Dermis lymphatic vessel endothelial cell (primary cell): ENCODE data around the gene USP17L18. TPM values are rescaled to one million over a fixed set of nuclear protein-coding genes. Genes with fewer than 3 reads are reported as not detected.

Experiments
- total RNA-seq: library from RNA; depleted of rRNA; stranded (reverse); fragments of >200 nt; gene quantifications from 2 replicates; pipeline ENCODE4 v1.2.1, GENCODE V29; 2014

Gene USP17L18, protein sequence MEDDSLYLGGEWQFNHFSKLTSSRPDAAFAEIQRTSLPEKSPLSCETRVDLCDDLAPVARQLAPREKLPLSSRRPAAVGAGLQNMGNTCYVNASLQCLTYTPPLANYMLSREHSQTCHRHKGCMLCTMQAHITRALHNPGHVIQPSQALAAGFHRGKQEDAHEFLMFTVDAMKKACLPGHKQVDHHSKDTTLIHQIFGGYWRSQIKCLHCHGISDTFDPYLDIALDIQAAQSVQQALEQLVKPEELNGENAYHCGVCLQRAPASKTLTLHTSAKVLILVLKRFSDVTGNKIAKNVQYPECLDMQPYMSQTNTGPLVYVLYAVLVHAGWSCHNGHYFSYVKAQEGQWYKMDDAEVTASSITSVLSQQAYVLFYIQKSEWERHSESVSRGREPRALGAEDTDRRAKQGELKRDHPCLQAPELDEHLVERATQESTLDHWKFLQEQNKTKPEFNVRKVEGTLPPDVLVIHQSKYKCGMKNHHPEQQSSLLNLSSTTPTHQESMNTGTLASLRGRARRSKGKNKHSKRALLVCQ
- total RNA-seq: not detected in 2 replicates

DNA sequence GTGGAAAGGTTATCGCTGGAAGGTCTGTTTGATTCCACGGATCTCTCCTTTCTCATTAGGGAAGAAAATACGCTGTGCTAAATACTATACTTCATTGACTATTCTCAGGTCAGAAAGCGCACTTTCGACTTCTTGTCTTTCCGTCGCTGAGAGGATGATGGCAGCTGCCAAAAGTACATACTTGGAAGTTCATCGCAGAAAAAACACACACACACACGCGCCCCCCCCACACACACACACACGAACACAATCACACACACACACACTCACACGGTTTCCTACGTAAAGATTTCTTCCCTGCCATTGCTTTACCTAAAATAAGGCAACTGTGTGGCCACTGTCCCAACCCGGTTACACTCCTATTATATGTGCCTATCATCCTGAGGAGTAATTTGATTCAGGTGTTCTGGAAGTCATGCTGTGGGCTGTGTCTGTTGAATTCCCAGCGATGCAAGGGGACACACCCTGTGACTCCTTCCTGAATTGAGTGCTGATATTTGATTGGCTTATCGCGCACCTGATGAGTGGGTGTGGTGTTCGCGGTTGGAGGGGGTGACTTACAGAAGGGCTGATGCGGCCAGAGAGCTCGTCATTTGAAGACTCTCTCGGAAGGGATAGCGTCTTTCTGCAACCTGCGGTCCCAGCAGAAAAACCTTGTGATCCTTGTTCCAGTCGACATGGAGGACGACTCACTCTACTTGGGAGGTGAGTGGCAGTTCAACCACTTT is at the start of gene USP17L18:
Gene USP17L18, plus strand, starts transcription at position 678 of the 728 bp plus-strand sequence. Its CDS starts 0 bp downstream, at position 678.

GRCh38 chr4:9210357-9210756 is 38.1 kb upstream of the USP17L18 start, which contains the start of gene USP17L10:
TSS of gene USP17L10 (plus strand) at chr4:9210657. CDS start at chr4:9210657, 0 bp downstream.

DNA sequence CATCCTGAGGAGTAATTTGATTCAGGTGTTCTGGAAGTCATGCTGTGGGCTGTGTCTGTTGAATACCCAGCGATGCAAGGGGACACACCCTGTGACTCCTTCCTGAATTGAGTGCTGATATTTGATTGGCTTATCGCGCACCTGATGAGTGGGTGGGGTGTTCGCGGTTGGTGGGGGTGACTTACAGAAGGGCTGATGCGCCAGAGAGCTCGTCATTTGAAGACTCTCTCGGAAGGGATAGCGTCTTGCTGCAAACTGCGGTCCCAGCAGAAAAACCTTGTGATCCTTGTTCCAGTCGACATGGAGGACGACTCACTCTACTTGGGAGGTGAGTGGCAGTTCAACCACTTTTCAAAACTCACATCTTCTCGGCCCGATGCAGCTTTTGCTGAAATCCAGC is 33.3 kb upstream of the USP17L18 start, which contains the start of gene USP17L11:
Gene USP17L11, plus strand, starts transcription at position 301 of the 400 bp plus-strand sequence. Its CDS starts 0 bp downstream, at position 301.

DNA sequence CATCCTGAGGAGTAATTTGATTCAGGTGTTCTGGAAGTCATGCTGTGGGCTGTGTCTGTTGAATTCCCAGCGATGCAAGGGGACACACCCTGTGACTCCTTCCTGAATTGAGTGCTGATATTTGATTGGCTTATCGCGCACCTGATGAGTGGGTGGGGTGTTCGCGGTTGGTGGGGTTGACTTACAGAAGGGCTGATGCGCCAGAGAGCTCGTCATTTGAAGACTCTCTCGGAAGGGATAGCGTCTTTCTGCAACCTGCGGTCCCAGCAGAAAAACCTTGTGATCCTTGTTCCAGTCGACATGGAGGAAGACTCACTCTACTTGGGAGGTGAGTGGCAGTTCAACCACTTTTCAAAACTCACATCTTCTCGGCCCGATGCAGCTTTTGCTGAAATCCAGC is 28.6 kb upstream of the USP17L18 start, which contains the start of gene USP17L12:
Gene USP17L12, plus strand, starts transcription at position 301 of the 400 bp plus-strand sequence. Its CDS starts 0 bp downstream, at position 301.

DNA sequence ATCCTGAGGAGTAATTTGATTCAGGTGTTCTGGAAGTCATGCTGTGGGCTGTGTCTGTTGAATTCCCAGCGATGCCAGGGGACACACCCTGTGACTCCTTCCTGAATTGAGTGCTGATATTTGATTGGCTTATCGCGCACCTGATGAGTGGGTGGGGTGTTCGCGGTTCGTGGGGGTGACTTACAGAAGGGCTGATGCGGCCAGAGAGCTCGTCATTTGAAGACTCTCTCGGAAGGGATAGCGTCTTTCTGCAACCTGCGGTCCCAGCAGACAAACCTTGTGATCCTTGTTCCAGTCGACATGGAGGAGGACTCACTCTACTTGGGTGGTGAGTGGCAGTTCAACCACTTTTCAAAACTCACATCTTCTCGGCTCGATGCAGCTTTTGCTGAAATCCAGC is 23.8 kb upstream of the USP17L18 start, which contains the start of gene USP17L13:
Gene USP17L13, plus strand, starts transcription at position 301 of the 400 bp plus-strand sequence. Its CDS starts 0 bp downstream, at position 301.

GRCh38 chr4:9234085-9234484 is 14.3 kb upstream of the USP17L18 start, which contains the start of gene USP17L15:
TSS of gene USP17L15 (plus strand) at chr4:9234385. CDS start at chr4:9234385, 0 bp downstream.

GRCh38 chr4:9243579-9243978 is 4.9 kb upstream of the USP17L18 start, which contains the start of gene USP17L17:
TSS of gene USP17L17 (plus strand) at chr4:9243879. CDS start at chr4:9243879, 0 bp downstream.

GRCh38 chr4:9253078-9253477 is 4.6 kb downstream of the USP17L18 start, which contains the start of gene USP17L19:
TSS of gene USP17L19 (plus strand) at chr4:9253378. CDS start at chr4:9253378, 0 bp downstream.

GRCh38 chr4:9257824-9258223 is 9.4 kb downstream of the USP17L18 start, which contains the start of gene USP17L20:
TSS of gene USP17L20 (plus strand) at chr4:9258124. CDS start at chr4:9258124, 0 bp downstream.

DNA sequence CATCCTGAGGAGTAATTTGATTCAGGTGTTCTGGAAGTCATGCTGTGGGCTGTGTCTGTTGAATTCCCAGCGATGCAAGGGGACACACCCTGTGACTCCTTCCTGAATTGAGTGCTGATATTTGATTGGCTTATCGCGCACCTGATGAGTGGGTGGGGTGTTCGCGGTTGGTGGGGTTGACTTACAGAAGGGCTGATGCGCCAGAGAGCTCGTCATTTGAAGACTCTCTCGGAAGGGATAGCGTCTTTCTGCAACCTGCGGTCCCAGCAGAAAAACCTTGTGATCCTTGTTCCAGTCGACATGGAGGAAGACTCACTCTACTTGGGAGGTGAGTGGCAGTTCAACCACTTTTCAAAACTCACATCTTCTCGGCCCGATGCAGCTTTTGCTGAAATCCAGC is 14.1 kb downstream of the USP17L18 start, which contains the start of gene USP17L21:
Gene USP17L21, plus strand, starts transcription at position 301 of the 400 bp plus-strand sequence. Its CDS starts 0 bp downstream, at position 301.

GRCh38 chr4:9267319-9267718 is 18.9 kb downstream of the USP17L18 start, which contains the start of gene USP17L22:
TSS of gene USP17L22 (plus strand) at chr4:9267619. CDS start at chr4:9267619, 0 bp downstream.

Other genes with a start within 250 kb of the USP17L18 start
- not detected in 2 replicates for gene FAM90A26, start 78.2 kb upstream of the USP17L18 start, total RNA-seq
- gene USP17L10, start 38.0 kb upstream of the USP17L18 start, total RNA-seq: not detected in 2 replicates
- gene USP17L11, start 33.2 kb upstream of the USP17L18 start, total RNA-seq: not detected in 2 replicates
- gene USP17L12, start 28.5 kb upstream of the USP17L18 start, total RNA-seq: not detected in 2 replicates
- not detected in 2 replicates for gene USP17L13, start 23.7 kb upstream of the USP17L18 start, total RNA-seq
- not detected in 2 replicates for gene USP17L15, start 14.2 kb upstream of the USP17L18 start, total RNA-seq
- not detected in 2 replicates for gene USP17L17, start 4.8 kb upstream of the USP17L18 start, total RNA-seq
- gene USP17L19, start 4.7 kb downstream of the USP17L18 start, total RNA-seq: not detected in 2 replicates
- not detected in 2 replicates for gene USP17L20, start 9.5 kb downstream of the USP17L18 start, total RNA-seq
- not detected in 2 replicates for gene USP17L21, start 14.2 kb downstream of the USP17L18 start, total RNA-seq
- not detected in 2 replicates for gene USP17L22, start 19.0 kb downstream of the USP17L18 start, total RNA-seq
- gene USP17L24, start 76.5 kb downstream of the USP17L18 start, total RNA-seq: not detected in 2 replicates
- gene USP17L25, start 81.3 kb downstream of the USP17L18 start, total RNA-seq: not detected in 2 replicates
- gene USP17L26, start 86.0 kb downstream of the USP17L18 start, total RNA-seq: not detected in 2 replicates
- not detected in 2 replicates for gene USP17L5, start 90.8 kb downstream of the USP17L18 start, total RNA-seq
- not detected in 2 replicates for gene USP17L27, start 95.5 kb downstream of the USP17L18 start, total RNA-seq
- not detected in 2 replicates for gene USP17L28, start 100.3 kb downstream of the USP17L18 start, total RNA-seq
- not detected in 2 replicates for gene USP17L29, start 105.0 kb downstream of the USP17L18 start, total RNA-seq
- gene USP17L30, start 114.5 kb downstream of the USP17L18 start, total RNA-seq: not detected in 2 replicates
- gene DEFB131A, start 195.8 kb downstream of the USP17L18 start, total RNA-seq: not detected in 2 replicates